Heart left ventricle (tissue), 16 donors: ENCODE data around the gene RPL3. TPM values are rescaled to one million over a fixed set of nuclear protein-coding genes. Genes with fewer than 3 reads are reported as not detected.

Source experiments
- ATAC-seq, 4 donors: fragments of 200-7000 bp; cut with Tn5 transposase; one replicate each; pipeline ENCODE4 v1.9.1; 2020 to 2022; ENCODE audit warnings: moderate library complexity in 4 of 4, mild to moderate bottlenecking in 3 of 4, moderate number of reproducible peaks in 1 of 4
- DNase-seq, 5 donors: peaks; one replicate each; pipeline ENCODE4 v3.0.0-alpha.2; 2020
- H3K27ac ChIP-seq, 12 donors: fragments of 200-600 bp; sonication (generic) in 4 of 12; one replicate each; pipeline versions ENCODE4 v1.5.0 to v1.8.0; 2016 to 2022; ENCODE audit warnings: mild to moderate bottlenecking in 2 of 12
- H3K27me3 ChIP-seq, 9 donors: fragments of 200-600 bp; sonication (generic) in 2 of 9; one replicate each; pipeline versions ENCODE4 v1.5.1 to v1.8.0; 2016 to 2022; ENCODE audit warnings: mild to moderate bottlenecking in 3 of 9
- H3K36me3 ChIP-seq, 9 donors: fragments of 200-600 bp; sonication (generic) in 2 of 9; one replicate each; pipeline versions ENCODE4 v1.5.0 to v1.8.0; 2018 to 2022; ENCODE audit warnings: mild to moderate bottlenecking in 2 of 9
- H3K4me1 ChIP-seq, 12 donors: fragments of 200-600 bp; sonication (generic) in 4 of 12; one replicate each; pipeline versions ENCODE4 v1.5.0 to v1.8.0; 2016 to 2022; ENCODE audit warnings: mild to moderate bottlenecking in 3 of 12
- H3K4me3 ChIP-seq, 12 donors: fragments of 200-600 bp; sonication (generic) in 4 of 12; one replicate each; pipeline versions ENCODE4 v1.5.0 to v1.8.0; 2017 to 2022; ENCODE audit warnings: mild to moderate bottlenecking in 9 of 12, moderate library complexity in 4 of 12
- H3K9me3 ChIP-seq, 12 donors: fragments of 200-600 bp; sonication (generic) in 4 of 12; one replicate each; pipeline versions ENCODE4 v1.5.0 to v1.8.0; 2016 to 2022; ENCODE audit warnings: mild to moderate bottlenecking in 1 of 12
- CTCF ChIP-seq, 12 donors: fragments of 200-600 bp; sonication (generic) in 4 of 12; IDR thresholded peaks; one replicate each; pipeline versions ENCODE4 v1.5.0 to v1.8.0; 2018 to 2022; ENCODE audit warnings: antibody characterized with exemption in 12 of 12, mild to moderate bottlenecking in 5 of 12
- POLR2A ChIP-seq, 2 donors: fragments of 450-650 bp; IDR thresholded peaks; one replicate each; pipeline ENCODE4 v1.6.1; 2017; ENCODE audit warnings: antibody characterized with exemption in 2 of 2, mild to moderate bottlenecking in 2 of 2, moderate library complexity in 2 of 2
- WGBS, 4 donors: extraction: QIAGEN DNeasy Blood & Tissue Kit in 2 of 4; methylation state at CpG; one replicate each; pipeline versions ENCODE4 v1.1.5 to v1.1.7; 2013 to 2018; 5-methylcytosine and 5-hydroxymethylcytosine counted together
- intact Hi-C, 10 donors: fragments of 100-400 bp; cut with DNase I; formaldehyde crosslinking; loops; one replicate each; pipeline versions ENCODE4 v1.11.1 to v1.14.2; 2022
- polyA plus RNA-seq, 2 donors: library from polyadenylated mRNA; stranded (reverse); fragments of 200-250 nt; gene quantifications; one replicate each; pipeline ENCODE4 v1.2.3, GENCODE V29; 2013
- total RNA-seq, 9 donors: library from RNA; depleted of rRNA in 2 of 9; stranded (reverse); fragments of >200 nt in 2 of 9; fragmentation: NEBNext Ultra II Directional in 3 of 9; extraction: Animal tissue kit (Norgen Biotek cat#: 25700) in 3 of 9; gene quantifications; one replicate each; pipeline versions ENCODE4 v1.1.0 to v1.2.4, GENCODE V29; 2016 to 2023
- donor health status: ischemic (EF 13 %, LVEDD 7.1; RV severe dilation, severe dysfunction).
- donor health status: healthy with polysubstance abuse.
- donor health status: DM: no; HTN: yes; CAD: no.
- donor health status: DM: no; HTN: no; CAD: no.
- donor health status: ischemic (EF 25% LVEDD 6.9; RV normal size, moderate dysfunction).
- donor health status: ischemic (EF 25% LVEDD 5.7; RV mildly dilated, moderate dysfunction).
- donor health status: healthy.
- donor health status: DM: yes; HTN: yes; CAD: no.
- donor health status: ischemic (EF 35%, LVEDD 5.7; RV mildly dilated, moderate dysfunction).
- donor health status: nonischemic (EF 11% LVEDD 7.7; RV severe dilation, severe dysfunction).
- donor health status: DM: yes; HTN: yes; CAD: no.
- donor health status: PGD.
- donor health status: ischemic (EF 29% LVEDD 5.4; RV normal size, mild dysfunction).
- donor health status: nonischemic (EF 23%, LVEDD 6.1; RV moderate dilation, normal function).

Gene RPL3
- total and polyA plus RNA-seq, 11 donors: 237 to 1,765 (median 336) TPM

GRCh38 chr22:39284142-39284980 is 35.1 kb downstream of the RPL3 start:
- peaks cover 5 to 70% (median 22%) of the 10 kb centered on the region in 12 donors for H3K4me1 ChIP-seq
- 92 to 97% (median 96%) methylated on average over 18 to 19 of the region's 19 CpGs for WGBS, 4 donors
- no peaks in the 10 kb centered on the region for H3K36me3 ChIP-seq
- intact Hi-C loops: no loop called here
- H3K4me3 ChIP-seq: no peak overlapping the region
- no peaks in the 10 kb centered on the region for H3K27me3 ChIP-seq
- DNase-seq (no peak), ATAC-seq (no peak)
- peak overlapping the region in 8 of 12 donors; percentile 64 to 88 (median 80) for H3K27ac ChIP-seq
- peaks cover 0 to 8% (median 2%) of the 10 kb centered on the region in 12 donors for H3K9me3 ChIP-seq
- TF ChIP-seq POLR2A (IDR thresholded peaks at IDR 0.05) (no peak), CTCF (IDR thresholded peaks at IDR 0.05) (no peak)

GRCh38 chr22:39283322-39284141 is 35.9 kb downstream of the RPL3 start:
- Histone ChIP-seq H3K4me3 (no peak overlapping the region), H3K9me3 (peaks cover 0 to 8% (median 2%) of the 10 kb centered on the region in 12 donors), H3K27me3 (no peaks in the 10 kb centered on the region), H3K27ac (peak overlapping the region; percentile 46 to 88 (median 78)), H3K4me1 (peaks cover 5 to 78% (median 29%) of the 10 kb centered on the region in 12 donors), H3K36me3 (no peaks in the 10 kb centered on the region)
- intact Hi-C loops: no loop called here
- TF ChIP-seq CTCF (IDR thresholded peaks at IDR 0.05) (no peak), POLR2A (IDR thresholded peaks at IDR 0.05) (no peak)
- ATAC-seq (peak; percentile 51 to 82 (median 73)), DNase-seq (peak; percentile 70 to 84 (median 76))
- WGBS, 4 donors: 50 to 58% (median 52%) methylated on average over 23 to 27 of the region's 27 CpGs

- H3K4me1 ChIP-seq: peaks cover 5 to 81% (median 33%) of the 10 kb centered on the region in 12 donors
Measured at GRCh38 chr22:39282645-39283321, 36.6 kb downstream of the RPL3 start.

More at GRCh38 chr22:39282645-39283321, 36.6 kb downstream of the RPL3 start:
- Histone ChIP-seq H3K9me3 (peaks cover 0 to 8% (median 2%) of the 10 kb centered on the region in 12 donors), H3K4me3 (no peak overlapping the region), H3K36me3 (no peaks in the 10 kb centered on the region), H3K27me3 (no peaks in the 10 kb centered on the region), H3K27ac (peak overlapping the region; percentile 46 to 88 (median 78))
- TF ChIP-seq CTCF (IDR thresholded peaks at IDR 0.05) (peak in 8 of 12 donors; percentile 14 to 30 (median 20)), POLR2A (IDR thresholded peaks at IDR 0.05) (no peak)
- ATAC-seq (peak; percentile 26 to 75 (median 58)), DNase-seq (peak in 3 of 5 donors; percentile 31 to 54 (median 46))
- intact Hi-C loops: no loop called here
- 67 to 73% (median 68%) methylated on average over 9 of the region's 9 CpGs for WGBS, 4 donors
